Measurements from ENCODE around the gene SPRY2.
"Not testable (repeated sequence)": the region's sequence is repeated elsewhere in the genome, so short reads cannot be mapped to it uniquely, and the experiment has no call there.

The SPRY2 gene

DNA sequence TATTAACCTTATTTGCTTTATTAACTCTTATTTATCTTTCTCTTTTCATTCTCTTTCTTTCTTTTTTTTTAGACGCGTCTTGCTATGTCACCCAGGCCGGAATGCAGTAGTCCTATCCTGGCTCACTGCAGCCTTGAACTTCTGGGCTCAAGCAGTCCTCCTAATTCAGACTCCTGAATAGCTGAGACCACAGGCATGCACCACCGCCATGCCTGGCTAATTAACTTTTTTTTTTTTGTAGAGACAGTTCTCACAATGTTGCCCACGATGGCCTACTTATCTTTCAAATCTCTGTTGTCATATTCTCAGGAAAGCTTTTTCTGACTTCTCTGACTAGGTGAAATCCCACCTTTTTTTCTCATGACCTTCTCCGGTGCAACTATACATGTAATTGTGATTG, 7.8 kb upstream of the SPRY2 start:
- DNase-seq (ENCODE audit: low spot score): no peak

DNA sequence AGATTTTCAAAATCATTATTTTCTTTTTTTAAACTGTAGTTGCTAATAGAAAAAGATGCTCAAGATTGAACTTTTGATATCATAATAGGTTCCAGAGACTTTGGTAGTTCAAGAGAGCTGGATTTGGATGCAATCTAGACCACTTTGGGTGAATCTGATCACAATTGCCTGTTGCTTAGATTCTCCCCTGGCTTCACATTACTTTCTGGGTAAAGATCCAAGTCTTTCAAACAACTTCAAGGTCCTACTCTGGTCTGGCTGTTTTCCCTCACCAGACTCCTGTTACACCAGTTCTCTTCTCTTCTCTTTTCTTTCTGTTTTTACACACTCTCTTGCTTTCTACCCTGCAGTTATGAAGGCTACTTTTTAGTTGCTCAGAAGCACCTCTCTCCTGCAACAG, 7.4 kb upstream of the SPRY2 start:
- DNase-seq (ENCODE audit: low spot score): no peak

DNA sequence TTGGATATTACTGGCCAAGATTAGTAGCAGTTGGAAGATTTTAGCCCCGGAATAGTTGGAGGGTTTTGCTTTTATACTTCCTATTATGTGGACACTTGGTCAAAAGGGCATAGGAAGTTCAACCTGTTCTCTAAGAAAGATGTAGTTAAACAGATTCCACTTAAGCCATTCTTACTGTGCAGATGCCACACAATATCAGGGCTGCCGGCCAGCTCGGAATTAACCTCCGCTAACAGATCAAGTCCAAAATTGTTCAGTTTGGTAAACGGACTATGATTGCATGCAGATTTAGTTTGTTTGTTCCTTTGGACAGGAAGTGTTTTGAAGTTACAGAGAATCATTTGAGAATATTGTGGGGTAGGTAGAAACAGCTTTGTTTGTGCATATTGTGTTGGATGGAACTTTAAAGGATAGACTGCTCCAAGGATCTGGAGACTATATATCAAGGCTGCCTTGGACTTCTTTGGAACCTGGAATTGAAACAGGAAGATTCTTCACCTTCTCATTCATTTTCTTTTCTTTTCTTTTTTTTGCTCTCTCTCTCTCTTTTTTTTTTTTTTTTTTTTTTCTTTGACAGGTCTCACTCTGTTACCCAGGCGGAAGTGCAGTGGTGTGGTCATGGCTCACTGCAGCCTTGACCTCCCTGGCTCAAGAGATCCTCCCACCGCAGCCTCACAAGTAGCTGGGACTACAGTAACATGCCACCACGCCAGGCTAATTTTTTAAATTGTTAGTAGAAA, 5.0 kb upstream of the SPRY2 start:
- no peak for DNase-seq (ENCODE audit: low spot score)

DNA sequence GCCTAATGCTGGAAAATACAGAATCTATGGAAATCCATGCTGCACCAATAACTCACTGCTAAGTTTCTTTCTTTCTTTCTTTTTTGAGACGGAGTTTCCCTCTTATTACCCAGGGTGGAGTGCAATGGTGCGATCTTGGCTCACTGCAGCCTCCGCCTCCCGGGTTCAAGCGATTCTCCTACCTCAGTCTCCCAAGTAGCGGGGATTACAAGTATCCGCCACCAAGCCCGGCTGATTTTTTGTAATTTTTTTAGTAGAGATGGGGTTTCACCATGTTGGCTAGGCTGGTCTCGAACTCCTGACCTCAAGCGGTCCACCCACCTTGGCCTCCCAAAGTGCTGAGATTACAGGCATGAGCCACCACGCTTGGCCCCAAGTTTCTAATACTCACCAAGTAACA, 3.1 kb upstream of the SPRY2 start:
- not testable (repeated sequence) for DNase-seq (ENCODE audit: low spot score)

DNA sequence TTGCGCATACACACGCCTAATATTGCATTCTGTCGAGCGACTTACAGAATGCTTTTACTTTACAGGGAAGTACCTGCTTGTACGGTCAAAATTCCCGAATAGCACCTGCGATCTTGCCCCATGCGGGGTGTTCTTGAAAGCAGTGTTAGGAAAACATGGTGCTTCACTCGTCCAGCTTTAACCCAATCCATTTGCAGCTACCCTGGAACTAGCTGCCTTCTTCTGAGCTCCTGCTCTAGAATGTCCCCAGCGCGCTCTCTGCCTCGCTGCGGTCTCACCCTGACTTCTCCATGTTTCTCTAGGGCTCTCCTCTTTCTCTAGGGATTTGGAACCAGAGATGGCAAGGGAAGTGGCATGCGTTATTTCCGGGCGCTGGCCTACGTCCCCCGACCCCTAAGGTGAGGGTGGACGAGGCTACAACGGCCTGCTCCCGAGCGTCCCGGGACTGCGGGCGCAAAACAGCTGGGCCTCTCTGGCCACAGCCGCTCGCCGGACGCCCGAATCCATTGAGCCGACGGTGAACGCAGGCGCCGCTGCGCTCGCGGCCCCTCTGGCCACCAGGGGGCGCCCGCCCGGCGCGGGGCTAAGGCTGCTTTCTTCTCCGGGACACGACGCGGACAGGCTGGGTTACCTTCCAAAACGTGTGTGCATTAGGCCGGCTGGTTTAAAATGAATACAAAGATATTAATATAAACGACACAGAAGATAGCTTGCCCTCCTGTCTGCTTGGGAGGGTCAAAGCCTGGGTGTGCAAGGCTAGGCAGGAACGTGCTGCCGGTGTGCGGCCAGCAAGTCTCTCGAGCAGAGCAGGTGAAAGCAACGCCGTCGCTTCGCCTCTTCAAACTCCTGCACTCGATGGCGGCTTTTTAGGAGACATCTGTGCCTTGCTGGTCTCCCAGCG, 1.8 kb upstream of the SPRY2 start:
- DNase-seq (ENCODE audit: low spot score): peak; percentile 84

DNA sequence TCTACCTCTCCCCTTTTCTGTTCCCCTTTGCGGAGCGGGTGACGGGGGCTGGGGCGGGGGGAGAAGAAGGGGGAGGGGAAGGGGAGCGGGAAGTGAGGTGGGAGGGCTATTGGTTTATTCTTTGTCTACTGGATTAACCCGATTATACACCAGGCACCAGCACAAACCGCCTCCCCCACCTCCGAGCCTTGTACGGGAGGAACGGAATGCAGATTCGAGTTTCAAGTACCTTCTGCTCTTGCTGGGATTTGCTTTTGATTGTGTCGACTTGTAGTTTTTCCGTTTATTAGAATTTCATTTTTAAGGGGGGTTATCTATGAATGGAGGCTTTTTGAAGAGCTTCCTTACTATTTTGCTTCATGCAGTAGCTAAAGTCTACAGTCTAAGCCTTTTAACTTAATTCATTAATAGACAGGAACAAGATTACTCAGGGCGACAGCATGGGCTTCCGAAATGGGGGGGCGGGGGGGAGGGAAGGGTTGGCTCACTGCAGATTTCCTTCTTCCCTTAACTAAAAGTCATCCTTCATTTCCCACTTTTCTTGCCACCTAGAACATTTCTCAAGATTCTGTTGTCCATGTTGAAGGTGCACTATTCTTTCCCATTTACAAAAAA, 937 bp upstream of the SPRY2 start:
- DNase-seq (ENCODE audit: low spot score): peak; percentile 40

DNA sequence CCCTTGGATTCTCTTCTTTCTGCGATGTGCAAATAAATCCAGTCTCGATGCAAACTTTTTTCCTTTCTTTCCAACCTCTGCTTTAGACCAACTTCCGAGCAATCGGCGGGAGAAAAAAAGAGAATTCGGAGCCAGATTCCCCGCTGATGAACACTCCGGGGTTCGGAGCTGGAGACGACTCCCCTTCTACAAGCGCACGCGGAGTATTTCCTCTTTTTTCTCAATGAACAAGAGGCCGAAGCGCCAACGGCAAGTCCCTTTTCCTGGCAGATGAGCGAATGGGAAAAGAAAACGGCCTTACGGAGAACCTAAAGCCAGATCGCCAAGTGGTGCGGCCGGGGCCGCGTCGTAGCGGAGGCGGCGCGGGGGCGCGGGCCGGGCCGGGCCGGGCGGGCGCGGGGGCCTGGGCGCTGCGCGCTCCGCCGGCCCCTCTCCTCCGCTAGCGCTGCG, 250 bp downstream of the SPRY2 start:
- no peak for DNase-seq (ENCODE audit: low spot score)

DNA sequence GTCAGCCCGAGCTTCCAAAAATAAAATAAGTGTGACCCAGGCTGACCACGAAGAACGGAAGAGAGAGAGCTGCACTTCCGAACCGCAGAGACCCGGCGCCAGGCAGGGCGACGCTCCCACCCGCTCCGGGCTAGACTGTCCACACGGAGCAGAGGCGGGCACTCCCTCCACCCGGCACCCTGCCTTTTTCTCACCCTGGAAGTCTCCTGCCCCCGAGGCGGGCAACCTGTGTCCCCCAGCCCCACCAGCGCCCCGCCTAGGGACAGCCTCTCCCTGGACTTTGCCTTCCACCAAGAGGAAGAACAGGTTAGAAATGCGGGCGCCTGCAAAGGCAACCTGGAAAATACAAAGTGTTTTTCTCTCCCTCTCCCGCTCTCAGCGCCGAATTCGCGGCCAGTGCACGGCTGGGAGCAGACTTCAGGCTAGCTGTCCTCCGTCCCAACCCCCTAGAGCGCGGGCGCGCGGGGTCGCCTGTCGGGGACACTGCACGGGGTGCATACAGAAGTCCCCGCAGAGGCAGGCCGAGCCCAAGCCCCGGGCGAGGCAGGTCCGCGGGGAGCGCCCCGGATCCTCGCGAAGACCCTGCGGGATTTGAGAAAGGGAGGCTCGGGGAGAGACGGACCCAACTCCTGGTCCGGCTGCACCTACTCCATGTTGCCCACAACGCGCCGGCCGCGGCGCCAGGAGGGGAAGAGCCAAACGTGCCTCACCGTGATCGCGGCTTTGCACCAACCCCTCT, 845 bp downstream of the SPRY2 start:
- DNase-seq (ENCODE audit: low spot score): peak; percentile 55

DNA sequence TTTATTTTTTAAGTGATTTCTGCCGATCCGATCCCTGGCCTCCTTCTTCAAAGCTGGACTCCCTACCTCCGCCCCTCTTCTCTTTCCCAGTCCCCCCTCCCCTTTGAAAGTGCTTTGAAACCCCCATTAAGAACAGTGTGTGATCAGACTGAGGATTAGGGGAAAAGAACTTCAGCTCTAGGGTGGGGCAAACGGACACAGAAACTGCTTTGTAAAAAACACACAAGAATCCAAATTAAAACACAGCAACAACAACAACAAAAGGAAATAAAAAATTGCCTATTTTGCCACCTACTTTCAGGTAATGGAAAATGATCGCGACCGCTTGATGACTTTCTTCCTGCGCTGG, 1.4 kb downstream of the SPRY2 start:
- no peak for DNase-seq (ENCODE audit: low spot score)

DNA sequence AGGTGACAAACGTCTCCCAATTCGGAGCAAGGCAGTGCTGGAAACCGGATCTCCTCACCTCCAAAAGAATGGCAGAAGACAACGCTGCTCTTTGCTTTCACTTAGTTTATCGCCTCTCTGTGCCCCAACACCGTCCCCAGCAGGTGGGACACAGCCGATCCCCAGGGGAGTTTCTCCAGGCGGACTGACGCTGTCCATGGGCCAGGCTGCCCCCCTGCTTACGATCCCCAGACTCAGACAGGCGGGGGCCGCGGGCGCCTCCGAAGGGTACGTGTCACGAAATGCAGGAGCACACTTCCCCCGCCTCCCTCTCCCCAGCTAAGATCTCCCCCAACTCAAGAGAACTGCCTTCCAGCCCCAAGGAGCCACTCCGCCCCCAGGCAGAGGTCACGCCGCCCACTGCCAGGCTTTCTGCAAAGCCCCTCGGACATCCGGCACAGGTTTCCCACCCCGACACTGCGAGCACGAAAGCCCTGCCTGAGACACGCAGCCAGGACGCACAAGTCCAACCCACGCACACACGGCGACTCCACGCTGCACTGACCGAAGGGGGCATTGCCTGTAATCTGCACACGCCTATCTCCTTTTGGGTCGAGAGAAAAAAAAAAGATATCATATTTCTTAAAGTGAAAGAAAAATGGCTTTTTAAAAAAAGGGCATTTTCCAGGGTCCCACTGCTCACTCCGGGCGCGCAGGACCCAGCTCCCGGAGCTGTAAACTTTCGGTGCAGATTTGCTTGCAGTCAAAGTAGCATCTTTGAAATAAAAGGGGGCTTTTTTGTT, 2.0 kb downstream of the SPRY2 start:
- DNase-seq (ENCODE audit: low spot score): peak; percentile 40

DNA sequence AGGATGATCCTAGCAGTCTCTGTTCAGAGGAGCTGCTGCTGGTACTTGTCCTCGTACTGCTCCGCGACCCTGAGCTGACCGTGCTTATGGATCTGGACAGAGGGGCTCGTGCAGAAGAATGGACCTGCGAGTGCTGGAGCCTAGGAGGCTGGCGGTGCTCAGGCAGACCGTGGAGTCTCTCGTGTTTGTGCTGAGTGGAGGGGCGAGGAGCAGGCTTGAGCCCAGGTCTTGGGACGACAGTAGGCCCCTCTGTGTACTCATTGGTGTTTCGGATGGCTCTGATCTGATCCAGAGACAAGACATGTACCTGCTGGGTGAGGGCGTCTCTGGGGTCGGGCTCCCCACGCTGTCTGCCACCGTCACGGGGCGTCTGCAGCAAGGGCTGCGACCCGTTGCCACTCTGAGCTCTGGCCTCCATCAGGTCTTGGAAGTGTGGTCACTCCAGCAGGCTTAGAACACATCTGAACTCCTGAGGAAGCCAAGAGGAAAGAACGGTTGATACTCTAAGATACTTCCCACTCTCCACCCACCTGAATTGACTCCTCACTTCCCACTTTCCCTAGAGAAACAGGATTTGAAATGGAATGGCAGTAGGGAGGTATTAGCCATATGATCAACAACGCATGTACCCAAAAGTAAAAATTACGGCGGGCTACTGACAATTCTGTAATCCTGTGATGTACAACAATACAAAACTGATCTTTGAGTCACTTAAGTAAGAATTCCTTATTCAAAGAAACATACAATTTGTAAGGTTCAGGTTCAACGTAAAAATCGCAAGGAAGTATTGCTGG, 3.4 kb downstream of the SPRY2 start:
- no peak for DNase-seq (ENCODE audit: low spot score)

DNA sequence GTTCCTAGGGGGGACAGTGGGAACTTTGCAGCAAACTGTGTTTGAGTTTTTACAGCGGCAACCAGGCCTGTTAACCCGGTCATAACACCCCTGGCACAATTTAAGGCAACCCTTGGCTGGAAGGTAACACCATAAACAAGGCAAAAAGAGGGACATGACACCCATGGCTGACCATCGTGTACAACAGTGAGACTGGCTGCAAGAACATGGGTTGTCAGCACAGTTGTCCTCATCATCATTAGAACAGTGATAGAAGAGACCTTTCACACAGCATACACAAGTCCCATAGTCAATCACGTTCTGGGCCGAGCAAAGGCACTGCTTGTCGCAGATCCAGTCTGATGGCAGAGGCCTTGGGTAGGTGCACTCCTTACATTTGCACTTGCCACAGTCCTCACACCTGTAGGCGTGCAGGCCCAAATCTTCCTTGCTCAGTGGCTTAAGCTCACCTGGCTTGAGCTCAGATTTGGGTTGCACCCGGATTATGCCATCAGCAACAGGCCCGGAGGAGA, 4.1 kb downstream of the SPRY2 start:
- no peak for DNase-seq (ENCODE audit: low spot score)

DNA sequence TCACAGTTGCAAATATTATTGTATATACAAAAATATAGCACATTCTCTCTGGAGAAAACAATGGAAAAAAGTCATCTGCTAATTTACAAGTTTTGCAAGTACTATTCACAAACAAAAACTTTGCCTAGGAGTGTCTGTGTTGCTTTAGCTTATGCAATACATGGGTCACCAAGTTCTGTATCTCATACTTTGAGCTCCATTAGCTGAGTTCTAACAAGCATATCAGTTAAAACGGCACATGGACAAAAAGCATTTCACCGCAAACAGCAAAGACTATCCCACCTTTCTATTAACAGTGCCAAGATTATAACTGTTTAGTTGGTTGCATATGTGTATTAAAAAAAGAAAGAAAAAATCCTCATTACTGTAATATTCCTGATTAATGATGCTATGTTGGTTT, 4.6 kb downstream of the SPRY2 start:
- DNase-seq (ENCODE audit: low spot score): no peak

DNA sequence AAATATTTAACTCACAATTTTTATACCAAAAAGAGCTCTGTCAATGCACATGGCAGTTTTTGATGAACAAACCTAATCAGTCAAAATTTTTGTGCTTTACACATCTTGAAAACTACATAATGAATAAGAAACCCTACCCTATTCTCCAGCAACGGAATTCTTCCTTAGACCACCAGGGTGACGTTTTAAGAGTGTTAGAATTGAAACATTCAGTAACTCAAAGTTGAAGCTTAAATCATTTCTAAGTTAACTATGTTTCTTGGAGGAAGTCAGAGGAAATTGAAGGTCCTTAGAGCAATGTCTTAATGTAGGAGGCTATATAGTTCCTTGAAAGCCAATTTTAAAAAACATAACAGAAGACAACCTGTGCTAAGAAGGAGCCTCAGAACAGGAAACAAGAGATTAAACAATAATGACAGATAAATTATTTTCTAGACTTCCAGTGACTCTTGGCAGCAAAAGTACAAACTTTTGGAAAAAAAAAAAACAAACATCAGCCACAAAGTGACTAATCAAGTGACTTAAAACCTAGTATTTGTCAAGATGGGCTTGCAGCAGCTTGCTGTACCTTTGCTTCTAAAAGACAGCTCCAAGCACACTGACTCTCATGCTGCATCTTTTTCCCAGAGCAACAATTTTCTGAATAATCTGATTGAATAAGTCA, 6.2 kb downstream of the SPRY2 start:
- no peak for DNase-seq (ENCODE audit: low spot score)

DNA sequence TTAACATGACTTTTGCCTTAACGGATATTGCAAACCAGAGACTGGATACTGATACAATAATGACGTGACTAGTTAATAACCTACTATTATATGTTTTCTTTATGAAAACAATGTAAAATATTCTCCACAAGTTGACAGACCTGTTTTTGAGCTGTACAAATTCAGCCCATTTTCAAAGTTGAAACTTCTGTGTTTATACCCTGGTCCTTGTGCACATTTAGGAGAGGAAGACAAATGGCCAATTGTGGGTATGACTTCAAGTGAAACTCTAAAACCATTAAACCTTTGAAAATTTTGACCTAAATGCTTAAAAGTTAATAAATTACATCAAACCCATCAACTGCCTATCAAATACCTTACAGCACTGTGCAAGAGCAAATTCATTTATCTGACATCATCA, 8.9 kb downstream of the SPRY2 start:
- no peak for DNase-seq (ENCODE audit: low spot score)

DNA sequence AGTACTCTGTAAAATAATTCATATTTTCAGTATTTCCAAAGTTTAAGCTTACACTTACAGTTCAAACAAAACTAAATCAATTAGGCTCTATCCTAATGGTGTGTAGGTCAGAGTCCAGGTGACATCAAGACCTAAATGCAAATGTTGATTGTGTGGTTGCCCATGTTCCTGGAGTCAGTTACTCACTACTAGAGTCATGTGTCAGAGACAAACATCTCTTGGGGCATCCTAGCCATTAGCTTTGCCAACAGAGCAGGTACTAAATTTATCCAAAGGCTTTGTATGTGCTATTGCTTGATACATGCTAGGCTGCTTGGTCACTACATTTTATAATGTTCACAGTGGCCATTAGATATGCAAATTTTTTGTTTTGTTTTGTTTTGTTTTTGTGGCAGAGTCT, 11.7 kb downstream of the SPRY2 start:
- DNase-seq (ENCODE audit: low spot score): no peak

DNA sequence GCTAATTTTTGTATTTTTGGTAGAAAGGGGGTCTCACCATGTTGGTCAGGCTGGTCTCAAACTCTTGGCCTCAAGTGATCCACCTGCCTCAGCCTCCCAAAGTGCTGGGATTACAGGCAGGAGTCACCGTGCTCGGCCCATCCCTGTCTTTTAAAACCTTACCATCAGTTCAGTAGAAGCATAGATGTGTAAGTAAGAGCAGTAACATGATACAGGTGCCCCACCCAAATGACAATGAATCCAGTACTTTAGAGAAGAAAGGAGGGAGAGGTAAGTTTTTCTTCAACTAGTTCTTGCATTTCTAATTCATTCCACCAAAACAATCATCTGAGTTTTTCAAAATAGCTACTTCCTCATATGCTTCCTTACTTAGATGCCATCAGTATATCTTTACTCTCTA, 21.9 kb downstream of the SPRY2 start:
- DNase-seq (ENCODE audit: low spot score): no peak

DNA sequence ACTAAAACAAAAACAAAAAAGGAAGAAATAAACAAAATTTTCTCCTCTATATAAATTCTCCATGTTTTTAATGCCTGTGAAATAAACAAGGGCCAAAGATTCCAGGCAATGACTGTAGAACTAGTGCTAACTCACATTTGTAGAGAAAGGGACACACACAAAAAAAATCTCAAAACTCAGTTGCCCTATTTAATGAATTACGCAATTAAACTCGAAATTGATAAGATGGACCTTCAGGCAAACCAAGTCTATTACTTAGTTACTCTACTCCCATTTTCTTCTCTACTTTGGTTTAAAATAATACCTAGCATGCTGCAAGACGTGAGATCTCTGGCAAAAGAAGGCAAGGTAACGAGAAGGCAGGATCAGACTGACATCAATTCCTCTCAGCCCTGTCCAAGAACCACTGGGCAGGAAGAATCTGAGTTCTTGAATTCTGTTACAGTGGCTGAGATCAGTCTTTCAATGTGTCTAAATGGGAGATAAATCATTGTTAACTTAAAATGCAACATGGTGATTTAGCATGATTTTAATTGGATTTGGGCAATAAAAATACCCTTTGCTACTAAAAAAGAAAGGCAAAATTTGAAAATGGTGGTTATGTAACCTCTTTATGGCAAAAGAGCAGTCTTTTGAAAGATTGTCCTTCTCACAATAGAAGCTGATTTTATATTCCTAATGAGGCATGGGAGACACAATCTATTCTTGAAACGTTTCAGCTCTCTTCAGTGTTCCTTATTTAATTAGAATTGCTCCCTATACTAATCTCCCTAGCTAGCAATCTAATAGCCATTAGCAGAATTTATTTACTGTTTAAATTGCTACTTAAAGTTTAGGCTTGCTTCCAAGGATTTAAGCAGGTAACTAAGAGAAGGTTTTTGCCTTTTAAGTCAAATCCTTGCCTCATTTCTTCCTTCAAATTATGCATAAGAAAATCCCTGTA, 25.9 kb downstream of the SPRY2 start:
- DNase-seq (ENCODE audit: low spot score): no peak
